Measurements from ENCODE around the gene CAMKMT.

The CAMKMT gene

GRCh38 chr2:44361330-44362206, at the start of gene CAMKMT, which contains the start of gene PREPL:
CAMKMT (plus strand) TSS chr2:44361947.
PREPL (minus strand) TSS chr2:44361494; CDS start chr2:44346342, 15,152 bp downstream.
- in situ Hi-C loops (cut with HindIII; ENCODE audit: low sequenced_read_pairs): no loop called here

GRCh38 chr2:44314362-44314761, 47.4 kb upstream of the CAMKMT start:
- in situ Hi-C loops (cut with HindIII; ENCODE audit: low sequenced_read_pairs): no loop called here

DNA sequence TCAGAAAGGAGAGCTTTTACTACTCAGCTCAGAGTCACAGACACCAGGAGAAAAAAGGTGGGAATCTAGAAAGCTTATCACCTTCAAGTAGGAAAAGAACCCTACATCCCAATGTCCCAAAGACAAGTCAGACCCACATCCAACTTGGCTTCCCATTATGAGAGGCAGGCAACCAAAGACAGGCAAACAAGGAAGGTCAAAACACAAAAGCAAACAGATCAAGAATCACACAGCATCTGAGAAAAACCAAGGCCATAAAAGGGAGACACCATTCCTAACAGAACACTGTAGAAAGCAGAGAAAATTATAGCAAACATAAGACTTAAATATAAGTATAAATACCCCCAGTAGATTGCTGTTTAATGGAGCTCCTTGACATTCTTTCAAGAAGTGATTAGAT, 45.8 kb upstream of the CAMKMT start:
- in situ Hi-C loops (cut with HindIII; ENCODE audit: low sequenced_read_pairs): no loop called here

DNA sequence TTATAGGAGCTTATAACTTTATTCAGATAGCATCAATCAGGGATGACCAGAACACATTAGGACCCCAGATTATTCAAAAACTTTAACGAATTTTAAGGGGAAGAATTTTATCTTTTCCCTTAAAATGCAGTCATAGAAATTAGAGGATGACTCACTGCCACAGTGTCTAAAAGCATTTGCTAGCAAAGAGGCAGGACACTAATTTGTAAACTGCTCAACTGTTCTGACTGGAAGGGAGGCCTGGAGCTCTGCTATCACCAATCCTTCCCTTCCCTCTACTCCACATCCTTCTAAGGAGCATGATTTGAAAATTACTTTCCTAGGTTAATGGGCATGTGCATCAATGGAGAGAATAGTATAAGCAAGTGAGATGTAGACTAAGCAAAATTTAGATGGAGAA, 40.9 kb upstream of the CAMKMT start:
- in situ Hi-C loops (cut with HindIII; ENCODE audit: low sequenced_read_pairs): no loop called here

DNA sequence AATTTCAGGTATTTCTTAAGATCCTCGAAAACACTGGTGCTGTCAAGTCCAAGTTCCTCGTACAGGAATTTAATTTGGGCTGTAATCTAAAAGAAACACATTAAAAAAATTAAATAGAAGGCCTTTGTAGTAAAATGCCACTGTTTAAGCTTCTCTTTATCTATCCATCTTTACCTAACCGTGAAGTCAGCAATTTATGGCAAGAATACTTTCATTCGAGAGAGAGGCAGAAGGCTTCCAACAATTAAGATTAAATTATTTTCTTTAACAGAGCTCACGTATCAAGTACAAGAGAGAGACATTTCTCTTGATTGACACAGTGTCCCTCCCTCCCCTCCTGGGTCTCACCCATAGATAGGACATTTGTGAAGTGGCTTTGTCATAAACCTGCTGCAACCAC, 40.4 kb upstream of the CAMKMT start:
- in situ Hi-C loops (cut with HindIII; ENCODE audit: low sequenced_read_pairs): no loop called here

DNA sequence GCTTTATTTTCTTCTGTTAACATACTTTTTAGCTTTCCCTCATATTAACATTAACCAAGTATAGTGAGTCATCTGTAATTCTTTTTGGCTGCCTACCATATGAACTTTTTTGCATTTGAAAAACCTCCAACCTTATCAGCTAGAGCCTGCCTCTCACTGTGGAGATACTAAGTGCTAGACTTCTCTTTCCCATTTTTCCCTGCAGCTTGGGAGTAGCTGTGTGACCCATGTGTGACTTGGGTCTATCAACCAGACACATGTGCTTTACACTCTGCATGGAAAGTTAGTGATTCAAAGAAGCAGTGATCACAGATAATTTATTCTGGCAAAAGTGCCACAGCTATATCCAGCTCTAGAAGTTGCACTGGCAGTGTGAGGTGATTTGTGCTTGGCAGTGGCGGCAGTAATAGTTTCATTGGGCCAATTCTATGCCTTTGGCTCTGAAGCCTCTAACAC, 36.7 kb upstream of the CAMKMT start:
- in situ Hi-C loops (cut with HindIII; ENCODE audit: low sequenced_read_pairs): no loop called here

- in situ Hi-C loops (cut with HindIII; ENCODE audit: low sequenced_read_pairs): no loop called here
Observed at GRCh38 chr2:44325897-44326296, 35.9 kb upstream of the CAMKMT start.

GRCh38 chr2:44326548-44327264, 35.0 kb upstream of the CAMKMT start:
- in situ Hi-C loops (cut with HindIII; ENCODE audit: low sequenced_read_pairs): no loop called here

- in situ Hi-C loops (cut with HindIII; ENCODE audit: low sequenced_read_pairs): no loop called here
Observed at GRCh38 chr2:44328750-44329149, 33.0 kb upstream of the CAMKMT start.

DNA sequence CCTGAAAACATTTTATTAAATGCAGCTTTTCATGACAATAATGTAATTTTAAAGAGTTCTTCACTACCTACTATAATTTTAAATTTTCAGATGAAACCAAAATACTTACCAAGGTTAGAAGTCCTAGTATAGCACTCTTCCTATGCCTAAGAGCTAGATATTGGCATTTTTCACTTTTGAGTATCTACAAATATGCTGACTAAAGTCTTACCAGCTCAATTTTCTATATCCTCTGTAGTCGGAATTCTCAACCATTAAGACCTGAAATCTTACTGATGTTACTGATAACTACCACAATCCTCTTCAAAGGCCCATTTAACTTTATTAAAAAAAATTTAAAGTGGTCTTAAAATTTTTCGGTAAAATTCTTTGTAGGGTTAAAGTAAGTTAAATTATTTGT, 32.4 kb upstream of the CAMKMT start:
- in situ Hi-C loops (cut with HindIII; ENCODE audit: low sequenced_read_pairs): no loop called here

DNA sequence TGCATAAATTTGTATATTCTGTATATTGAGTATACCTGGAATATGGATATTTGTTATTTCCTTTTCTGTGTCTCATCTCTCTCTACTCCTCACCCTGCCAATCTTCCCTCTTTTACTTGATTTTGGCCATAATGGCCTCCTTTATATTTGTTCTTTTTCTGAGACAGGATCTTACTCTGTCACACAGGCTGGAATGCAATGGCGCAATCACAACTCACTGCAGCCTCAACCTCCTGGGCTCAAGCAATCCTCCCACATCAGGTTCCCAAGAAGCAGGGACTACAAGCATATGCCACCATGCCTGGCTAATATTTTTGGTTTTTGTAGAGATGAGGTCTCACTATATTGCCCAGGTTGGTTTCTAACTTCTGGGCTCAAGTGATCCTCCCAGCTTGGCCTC, 30.9 kb upstream of the CAMKMT start:
- in situ Hi-C loops (cut with HindIII; ENCODE audit: low sequenced_read_pairs): no loop called here

DNA sequence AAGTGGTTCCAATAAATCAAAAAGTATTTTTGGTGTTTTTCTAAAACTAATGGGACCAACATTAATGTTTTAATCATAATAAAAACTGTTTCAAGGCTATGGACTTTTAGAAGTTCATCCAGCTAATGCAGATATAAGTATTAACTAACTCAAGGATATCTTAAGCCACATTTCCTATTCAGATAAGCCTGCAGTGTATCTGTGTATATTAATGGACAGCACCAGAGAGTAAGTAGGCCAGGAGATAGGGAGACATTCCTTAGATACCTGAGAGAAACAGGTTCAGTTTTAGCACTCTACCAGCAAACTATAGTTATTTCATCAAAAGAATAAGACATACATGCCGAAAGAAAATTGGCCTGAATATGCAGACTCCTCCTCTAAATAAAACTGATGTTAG, 27.8 kb upstream of the CAMKMT start:
- in situ Hi-C loops (cut with HindIII; ENCODE audit: low sequenced_read_pairs): no loop called here

- in situ Hi-C loops (cut with HindIII; ENCODE audit: low sequenced_read_pairs): no loop called here
Observed at GRCh38 chr2:44335806-44336538, 25.8 kb upstream of the CAMKMT start.

GRCh38 chr2:44342854-44343253, 18.9 kb upstream of the CAMKMT start:
- in situ Hi-C loops (cut with HindIII; ENCODE audit: low sequenced_read_pairs): loop anchor here (5.0 kb wide), 1 partner anchor 89 kb away; no protein-coding TSS in a partner anchor

- in situ Hi-C loops (cut with HindIII; ENCODE audit: low sequenced_read_pairs): no loop called here
Observed at GRCh38 chr2:44347526-44347925, 14.2 kb upstream of the CAMKMT start.

DNA sequence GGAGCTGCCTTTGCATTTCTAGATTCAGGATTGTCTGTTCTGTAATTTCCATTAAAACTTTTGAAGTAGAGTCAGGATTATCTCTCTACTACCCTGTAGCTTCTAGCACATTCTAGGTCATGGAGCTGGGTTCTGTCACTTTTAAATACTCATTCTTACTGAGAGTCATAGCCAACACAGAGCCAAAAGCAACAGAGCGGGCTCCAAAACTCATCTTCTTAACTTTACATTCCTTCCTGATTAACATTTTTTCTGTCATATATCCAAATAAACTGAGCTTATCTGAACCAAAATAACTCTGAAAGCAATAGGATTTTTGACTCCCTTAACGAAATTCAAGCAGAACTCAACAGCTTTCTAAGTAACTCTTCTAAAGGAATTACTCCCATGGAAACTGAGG, 13.3 kb upstream of the CAMKMT start:
- in situ Hi-C loops (cut with HindIII; ENCODE audit: low sequenced_read_pairs): no loop called here

GRCh38 chr2:44349506-44349905, 12.2 kb upstream of the CAMKMT start:
- in situ Hi-C loops (cut with HindIII; ENCODE audit: low sequenced_read_pairs): no loop called here

- in situ Hi-C loops (cut with HindIII; ENCODE audit: low sequenced_read_pairs): no loop called here
Observed at GRCh38 chr2:44351088-44351487, 10.7 kb upstream of the CAMKMT start.

DNA sequence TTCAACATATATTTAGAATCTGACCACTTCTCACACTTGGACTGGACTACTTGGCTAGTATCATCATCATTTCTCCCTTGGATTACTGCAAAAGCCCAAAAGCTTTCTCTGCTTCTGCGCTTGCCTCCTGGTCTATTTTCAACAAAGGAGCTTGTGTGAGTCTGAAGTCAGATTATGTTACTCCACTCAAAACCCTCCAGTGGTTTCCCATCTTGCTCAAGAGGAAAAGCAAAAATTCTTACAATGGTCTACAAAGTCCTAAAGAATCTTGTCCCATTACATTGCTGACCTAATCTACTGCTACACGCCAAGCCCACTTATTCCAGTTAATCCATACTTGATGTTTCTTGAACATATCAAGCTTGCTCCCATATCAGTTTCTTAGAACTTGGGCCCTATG, 10.1 kb upstream of the CAMKMT start:
- in situ Hi-C loops (cut with HindIII; ENCODE audit: low sequenced_read_pairs): no loop called here

GRCh38 chr2:44352510-44352909, 9.2 kb upstream of the CAMKMT start:
- in situ Hi-C loops (cut with HindIII; ENCODE audit: low sequenced_read_pairs): no loop called here

GRCh38 chr2:44354761-44355160, 7.0 kb upstream of the CAMKMT start:
- in situ Hi-C loops (cut with HindIII; ENCODE audit: low sequenced_read_pairs): no loop called here
